ENCODE data around the gene TGFBR3. TPM values are rescaled to one million over a fixed set of nuclear protein-coding genes. Genes with fewer than 3 reads are reported as not detected.

Gene TGFBR3
- total and polyA plus RNA-seq, 12 donors = 6.6 to 36.7 (median 24.3) TPM

GRCh38 chr1:91829293-91830153, 56.4 kb downstream of the TGFBR3 start:
- Histone ChIP-seq H3K36me3 (no peaks in the 10 kb centered on the region), H3K4me1 (peaks cover 17 to 58% (median 42%) of the 10 kb centered on the region in 9 donors), H3K4me3 (no peak overlapping the region), H3K27ac (peak overlapping the region in 9 of 10 donors; percentile 56 to 88 (median 86)), H3K9me3 (no peaks in the 10 kb centered on the region), H3K27me3 (no peaks in the 10 kb centered on the region)
- DNase-seq (no peak), ATAC-seq (no peak)
- intact Hi-C loops (cut with DNase I) = loop anchor here in 3 of 10 donors (2.0 to 10.0 kb wide), 5 partner anchors 48 to 245 kb away; no protein-coding TSS in a partner anchor
- no peak for TF ChIP-seq CTCF (IDR thresholded peaks at IDR 0.05)
- WGBS, 2 donors = 71 to 77% methylated on average over 6 of the region's 6 CpGs

- intact Hi-C loops (cut with DNase I) = loop anchor here in 2 of 10 donors (10.0 kb wide), 3 partner anchors 94 to 244 kb away; no protein-coding TSS in a partner anchor
- peak overlapping the region in 8 of 10 donors; percentile 56 to 88 (median 86) for H3K27ac ChIP-seq
- no peak for DNase-seq
- WGBS, 2 donors = 78% methylated on average over 9 of the region's 9 CpGs
- no peak for ATAC-seq
- H3K4me1 ChIP-seq = peaks cover 17 to 58% (median 42%) of the 10 kb centered on the region in 9 donors
- H3K36me3 ChIP-seq = no peaks in the 10 kb centered on the region
- no peak for TF ChIP-seq CTCF (IDR thresholded peaks at IDR 0.05)
- H3K9me3 ChIP-seq = no peaks in the 10 kb centered on the region
- H3K4me3 ChIP-seq = no peak overlapping the region
- no peaks in the 10 kb centered on the region for H3K27me3 ChIP-seq
Observed at GRCh38 chr1:91828583-91829281, 57.2 kb downstream of the TGFBR3 start.

- Histone ChIP-seq H3K27ac (peak overlapping the region; percentile 9 to 88 (median 84)), H3K4me3 (peak overlapping the region in 1 of 10 donors; percentile 13), H3K36me3 (no peaks in the 10 kb centered on the region), H3K4me1 (peaks cover 17 to 58% (median 42%) of the 10 kb centered on the region in 9 donors), H3K27me3 (no peaks in the 10 kb centered on the region), H3K9me3 (no peaks in the 10 kb centered on the region)
- peak in 1 of 8 donors; percentile 6 for ATAC-seq
- intact Hi-C loops (cut with DNase I) = loop anchor here in 2 of 10 donors (10.0 kb wide), 3 partner anchors 93 to 243 kb away; no protein-coding TSS in a partner anchor
- no peak for DNase-seq
- WGBS, 2 donors = 42 to 48% methylated on average over 12 of the region's 12 CpGs
- TF ChIP-seq CTCF (IDR thresholded peaks at IDR 0.05) = no peak
Observed at GRCh38 chr1:91827459-91828321, 58.3 kb downstream of the TGFBR3 start.
